PC-3 (cell line): ENCODE data around the gene HMGXB3. TPM values are rescaled to one million over a fixed set of nuclear protein-coding genes. Genes with fewer than 3 reads are reported as not detected.

Source experiments
- ATAC-seq: fragments of 200-7000 bp; cut with Tn5 transposase; 2 replicates; pipeline ENCODE4 v1.9.1; 2020; ENCODE audit warnings: mild to moderate bottlenecking, moderate library complexity
- BruUV-seq: library from RNA; stranded (reverse); fragments of 400-500 nt; replicated peaks from 2 replicates; lab custom pipeline; 2021; lab: Mats Ljungman, UMichigan
- CTCF ChIA-PET: fragments of 300-600 bp; sonication (Branson Sonifier 250); formaldehyde crosslinking; loops from one replicate; lab custom pipeline; 2022; ENCODE audit warnings: antibody characterized with exemption; lab: Charles Lee
- POLR2A ChIA-PET: fragments of 300-600 bp; sonication (Branson Sonifier 250); formaldehyde crosslinking; loops from one replicate; lab custom pipeline; 2022; ENCODE audit warnings: antibody characterized with exemption; ENCODE audit not compliant: unreplicated experiment; lab: Charles Lee
- DNase-seq: peaks from one replicate; pipeline ENCODE4 v3.0.0-alpha.2; 2015
- H2AFZ ChIP-seq: fragments of 300-600 bp; sonication (generic); 2 replicates; pipeline ENCODE4 v1.6.0; 2016; ENCODE audit warnings: antibody characterized with exemption, low read length
- H3F3A ChIP-seq: fragments of 300-600 bp; sonication (generic); one replicate; pipeline ENCODE4 v1.6.0; 2017; ENCODE audit warnings: antibody characterized with exemption, low read length, control low read depth, mild to moderate bottlenecking; ENCODE audit not compliant: unreplicated experiment
- H3K27ac ChIP-seq: fragments of 300-600 bp; sonication (generic); 2 replicates; pipeline ENCODE4 v1.5.1; 2016; ENCODE audit warnings: mild to moderate bottlenecking, low read length
- H3K27me3 ChIP-seq: fragments of 300-600 bp; sonication (generic); 2 replicates; pipeline ENCODE4 v1.6.1; 2016; ENCODE audit warnings: low read length, mixed read lengths
- H3K36me3 ChIP-seq: fragments of 300-600 bp; sonication (generic); 2 replicates; pipeline ENCODE4 v1.6.1; 2016; ENCODE audit warnings: low read depth, mixed run types, low read length, mixed read lengths
- H3K4me1 ChIP-seq: fragments of 300-600 bp; sonication (generic); 2 replicates; pipeline ENCODE4 v1.5.1; 2016; ENCODE audit warnings: low read length; ENCODE audit not compliant: insufficient read depth
- H3K4me2 ChIP-seq: fragments of 300-600 bp; sonication (generic); 2 replicates; pipeline ENCODE4 v1.6.0; 2016; ENCODE audit warnings: low read length
- H3K4me3 ChIP-seq: fragments of 300-600 bp; sonication (generic); 2 replicates; pipeline ENCODE4 v1.5.1; 2016; ENCODE audit warnings: mild to moderate bottlenecking, low read length, mixed read lengths
- H3K79me2 ChIP-seq: fragments of 300-600 bp; sonication (generic); 2 replicates; pipeline ENCODE4 v1.6.1; 2017; ENCODE audit warnings: low read length, mixed read lengths
- H3K9ac ChIP-seq: fragments of 300-600 bp; sonication (generic); 2 replicates; pipeline ENCODE4 v1.6.0; 2016; ENCODE audit warnings: mild to moderate bottlenecking, low read length
- H3K9me2 ChIP-seq: fragments of 300-600 bp; sonication (generic); replicated peaks from 2 replicates; pipeline ENCODE4 v1.6.1; 2016; ENCODE audit warnings: mixed run types, low read length, mixed read lengths
- H3K9me3 ChIP-seq: fragments of 300-600 bp; sonication (generic); 2 replicates; pipeline ENCODE4 v1.6.1; 2016; ENCODE audit warnings: low read length, mixed read lengths
- H4K20me1 ChIP-seq: fragments of 300-600 bp; sonication (generic); 2 replicates; pipeline ENCODE4 v1.6.1; 2016; ENCODE audit warnings: low read length, mixed read lengths
- EZH2 ChIP-seq: fragments of 300-600 bp; sonication (generic); IDR thresholded peaks from one replicate; pipeline ENCODE4 v1.6.1; 2017; ENCODE audit warnings: antibody characterized with exemption, mild to moderate bottlenecking, low read length; ENCODE audit not compliant: unreplicated experiment
- EZH2phosphoT487 ChIP-seq: fragments of 300-600 bp; sonication (generic); IDR thresholded peaks from 2 replicates; pipeline ENCODE4 v1.6.1; 2018; ENCODE audit warnings: mild to moderate bottlenecking, antibody characterized with exemption, low read length, borderline replicate concordance
- intact Hi-C: fragments of 100-400 bp; cut with micrococcal nuclease; formaldehyde crosslinking; loops from 2 replicates; pipeline ENCODE4 v1.9.0; 2023
- total RNA-seq: library from RNA; depleted of rRNA; stranded (reverse); fragments of >200 nt; gene quantifications from 2 replicates; pipeline ENCODE4 v1.2.3, GENCODE V29; 2014
- TF ChIP-seq, protein P1 (sequence below): fragments of 300-600 bp; sonication (generic); conservative IDR thresholded peaks from 2 replicates; pipeline ENCODE4 v1.5.1; 2017; ENCODE audit warnings: antibody characterized with exemption, low read depth, mild to moderate bottlenecking, low read length

HMGXB3 gene
- total RNA-seq, 1 experiment from 2014 or later = 56.6 TPM

DNA sequence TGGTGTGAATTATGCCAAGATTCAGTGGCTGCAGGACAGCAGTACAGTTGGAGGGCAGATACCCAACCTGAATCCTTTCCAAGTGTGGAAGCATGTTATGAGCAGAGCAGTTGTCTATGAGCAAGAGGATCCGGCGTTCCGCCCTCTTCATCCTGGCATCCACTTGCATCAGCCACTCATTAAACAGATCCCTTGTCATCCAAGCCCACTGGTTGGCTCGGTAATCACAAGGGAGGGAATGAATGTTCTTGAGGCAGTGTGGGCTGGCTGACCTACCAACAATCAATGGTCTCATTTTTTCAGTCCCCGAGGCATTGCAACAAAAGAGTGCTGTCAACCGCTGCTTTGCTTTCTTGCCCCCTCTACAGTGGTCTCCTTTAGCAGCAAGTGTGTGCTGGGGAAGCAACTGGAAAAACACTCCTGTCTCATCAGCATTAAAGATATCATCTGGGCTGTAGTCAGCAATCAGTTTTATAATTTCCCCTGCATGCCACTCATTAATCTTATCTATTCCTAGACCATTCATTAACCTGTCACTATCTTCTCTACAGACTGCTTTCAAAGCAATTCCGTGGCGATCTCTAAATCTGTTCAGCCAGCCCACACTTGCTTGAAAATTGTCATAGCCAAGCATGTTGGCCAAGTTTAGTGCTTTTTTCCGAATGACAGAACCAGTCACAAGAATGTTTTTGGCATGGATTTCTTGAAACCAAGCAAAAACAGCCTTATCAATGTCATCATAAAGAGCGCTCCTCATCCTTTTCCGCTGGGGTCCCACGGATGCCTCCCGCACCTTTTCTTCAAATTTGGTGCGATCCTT, 4.9 kb upstream of the HMGXB3 start:
- H4K20me1 ChIP-seq = no peaks in the 10 kb centered on the region
- no peaks in the 10 kb centered on the region for H3K36me3 ChIP-seq
- no peak overlapping the region for H3K4me3 ChIP-seq
- no peaks in the 10 kb centered on the region for H3K9me3 ChIP-seq
- H3K79me2 ChIP-seq = peaks cover under 1% of the 10 kb centered on the region
- BruUV-seq = no TSS peak
- H3K9ac ChIP-seq = no peak overlapping the region
- no peaks in the 10 kb centered on the region for H3K27me3 ChIP-seq
- H2AFZ ChIP-seq = no peak overlapping the region
- peaks cover 11% of the 10 kb centered on the region; the same call in 1 of the 2 replicates for H3K4me1 ChIP-seq
- intact Hi-C loops = no loop called here
- TF ChIP-seq, protein P1, sequence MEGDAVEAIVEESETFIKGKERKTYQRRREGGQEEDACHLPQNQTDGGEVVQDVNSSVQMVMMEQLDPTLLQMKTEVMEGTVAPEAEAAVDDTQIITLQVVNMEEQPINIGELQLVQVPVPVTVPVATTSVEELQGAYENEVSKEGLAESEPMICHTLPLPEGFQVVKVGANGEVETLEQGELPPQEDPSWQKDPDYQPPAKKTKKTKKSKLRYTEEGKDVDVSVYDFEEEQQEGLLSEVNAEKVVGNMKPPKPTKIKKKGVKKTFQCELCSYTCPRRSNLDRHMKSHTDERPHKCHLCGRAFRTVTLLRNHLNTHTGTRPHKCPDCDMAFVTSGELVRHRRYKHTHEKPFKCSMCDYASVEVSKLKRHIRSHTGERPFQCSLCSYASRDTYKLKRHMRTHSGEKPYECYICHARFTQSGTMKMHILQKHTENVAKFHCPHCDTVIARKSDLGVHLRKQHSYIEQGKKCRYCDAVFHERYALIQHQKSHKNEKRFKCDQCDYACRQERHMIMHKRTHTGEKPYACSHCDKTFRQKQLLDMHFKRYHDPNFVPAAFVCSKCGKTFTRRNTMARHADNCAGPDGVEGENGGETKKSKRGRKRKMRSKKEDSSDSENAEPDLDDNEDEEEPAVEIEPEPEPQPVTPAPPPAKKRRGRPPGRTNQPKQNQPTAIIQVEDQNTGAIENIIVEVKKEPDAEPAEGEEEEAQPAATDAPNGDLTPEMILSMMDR = no peak
- TF ChIP-seq EZH2phosphoT487 (no peak), EZH2 (no peak)
- H3K4me2 ChIP-seq = no peak overlapping the region
- H3F3A ChIP-seq = no peaks in the 10 kb centered on the region
- POLR2A ChIA-PET = no interaction called here
- no peaks in the 10 kb centered on the region for H3K9me2 ChIP-seq
- no peak for ATAC-seq
- CTCF ChIA-PET = no interaction called here
- DNase-seq = no peak
- no peak overlapping the region for H3K27ac ChIP-seq

DNA sequence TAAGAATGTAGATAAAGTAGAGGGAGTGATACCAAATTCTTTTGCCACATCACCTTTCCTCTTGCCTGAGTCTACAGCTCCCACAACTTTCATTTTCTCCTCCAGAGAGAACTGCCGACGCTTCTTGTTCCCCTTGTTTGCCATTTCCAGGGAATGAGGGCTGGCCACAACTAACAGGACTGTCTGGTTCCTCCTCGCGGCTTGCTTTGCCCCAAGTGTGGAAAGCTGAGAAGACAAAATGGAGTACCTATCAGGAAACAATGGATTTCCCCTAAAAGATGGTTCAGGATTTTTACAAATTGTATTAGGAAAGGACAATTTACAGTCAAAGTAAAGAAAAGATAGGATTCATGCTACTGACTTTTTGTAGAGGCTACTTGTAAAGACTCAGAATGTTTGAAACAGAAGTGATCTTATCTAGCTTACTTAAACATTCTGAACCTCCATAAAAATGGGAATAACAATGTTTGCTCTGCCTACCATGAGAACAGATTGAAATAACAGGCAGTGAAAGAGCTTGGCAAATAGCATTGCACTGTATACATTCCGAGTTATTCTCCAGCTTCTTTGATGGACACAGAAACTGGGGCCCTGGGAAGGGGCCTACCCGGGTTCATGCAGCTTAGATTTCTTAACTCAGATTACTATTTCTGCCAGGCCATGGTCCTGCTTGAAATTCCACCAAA, 4.2 kb upstream of the HMGXB3 start:
- H3K4me2 ChIP-seq = no peak overlapping the region
- BruUV-seq = no TSS peak
- no peak overlapping the region for H3K27ac ChIP-seq
- H3K9ac ChIP-seq = no peak overlapping the region
- POLR2A ChIA-PET = no interaction called here
- peaks cover 8% of the 10 kb centered on the region for H3K79me2 ChIP-seq
- H2AFZ ChIP-seq = no peak overlapping the region
- H3K4me1 ChIP-seq = peaks cover 11% of the 10 kb centered on the region; the same call in 1 of the 2 replicates
- DNase-seq (no peak), ATAC-seq (no peak)
- H3K9me3 ChIP-seq = no peaks in the 10 kb centered on the region
- TF ChIP-seq EZH2 (no peak), EZH2phosphoT487 (no peak)
- TF ChIP-seq, protein P1 = no peak
- intact Hi-C loops = no loop called here
- H3K27me3 ChIP-seq = no peaks in the 10 kb centered on the region
- H4K20me1 ChIP-seq = no peaks in the 10 kb centered on the region
- no peaks in the 10 kb centered on the region for H3K36me3 ChIP-seq
- CTCF ChIA-PET = no interaction called here
- H3K9me2 ChIP-seq = no peaks in the 10 kb centered on the region
- H3K4me3 ChIP-seq = no peak overlapping the region
- H3F3A ChIP-seq = no peaks in the 10 kb centered on the region
